Activated CD8-positive, alpha-beta memory T cell treated with anti-CD3 and anti-CD28 coated beads for 1 hour (primary cell): ENCODE measurements around the gene TH.

Source experiments
- DNase-seq, 2 donors: peaks; one replicate each; pipeline ENCODE4 v3.0.0-alpha.2; 2020; ENCODE audit warnings: low read depth in 1 of 2; ENCODE audit errors: extremely low read depth in 1 of 2

The TH gene

DNA sequence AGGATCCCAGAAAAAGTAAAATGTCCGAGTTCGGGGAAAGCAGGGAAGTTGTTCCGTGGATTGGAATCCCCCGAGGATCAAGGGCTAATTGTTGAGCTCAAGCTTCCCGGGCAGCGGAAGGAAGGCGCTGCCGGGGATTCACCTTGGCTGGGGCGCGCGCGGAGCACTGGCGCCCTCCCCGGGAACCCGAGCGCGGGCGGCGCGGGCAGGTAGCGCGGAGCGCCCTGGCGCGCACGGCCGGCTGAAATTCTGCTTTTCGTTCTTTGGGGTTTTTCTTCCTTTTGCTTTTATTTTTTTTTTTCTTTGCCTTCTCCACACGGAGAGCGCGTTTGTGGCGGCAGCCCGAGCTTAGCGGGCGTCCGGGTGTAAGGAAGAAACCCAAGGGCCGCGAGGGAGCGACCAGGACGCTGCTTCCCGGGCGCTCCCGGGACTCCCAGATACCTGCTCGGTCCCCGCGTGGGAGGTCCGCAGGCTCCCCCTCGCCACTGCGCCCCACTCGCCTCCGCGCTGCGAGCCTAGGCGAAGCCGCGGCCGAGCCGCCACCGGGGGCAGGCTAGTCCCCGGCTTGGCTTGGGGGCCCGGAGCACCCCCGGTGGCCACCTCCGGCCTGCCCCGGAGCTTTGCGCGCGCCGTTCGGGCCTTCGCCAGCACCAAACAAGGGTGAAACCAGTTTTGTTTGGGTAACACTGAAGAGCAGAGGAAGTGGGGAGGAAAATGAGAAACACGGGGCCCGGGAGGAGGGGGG is 27.6 kb downstream of the TH start:
- DNase-seq, result no peak

DNA sequence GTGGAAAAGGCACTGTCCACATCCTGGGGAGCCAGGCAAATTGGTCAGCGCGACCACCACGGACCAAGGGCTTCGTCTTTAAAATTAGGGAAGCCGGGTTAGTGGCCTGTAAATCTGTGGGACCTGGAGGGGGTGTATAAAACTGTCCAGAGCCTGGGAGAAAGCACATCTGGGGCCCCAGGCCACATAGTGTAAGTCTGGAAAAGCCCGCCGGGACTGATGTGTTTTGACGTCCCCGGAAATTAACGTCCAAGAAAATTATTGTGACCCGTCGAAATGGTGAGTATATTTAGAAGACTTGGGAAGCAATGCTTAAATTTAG is 28.2 kb downstream of the TH start:
- DNase-seq, result no peak

DNA sequence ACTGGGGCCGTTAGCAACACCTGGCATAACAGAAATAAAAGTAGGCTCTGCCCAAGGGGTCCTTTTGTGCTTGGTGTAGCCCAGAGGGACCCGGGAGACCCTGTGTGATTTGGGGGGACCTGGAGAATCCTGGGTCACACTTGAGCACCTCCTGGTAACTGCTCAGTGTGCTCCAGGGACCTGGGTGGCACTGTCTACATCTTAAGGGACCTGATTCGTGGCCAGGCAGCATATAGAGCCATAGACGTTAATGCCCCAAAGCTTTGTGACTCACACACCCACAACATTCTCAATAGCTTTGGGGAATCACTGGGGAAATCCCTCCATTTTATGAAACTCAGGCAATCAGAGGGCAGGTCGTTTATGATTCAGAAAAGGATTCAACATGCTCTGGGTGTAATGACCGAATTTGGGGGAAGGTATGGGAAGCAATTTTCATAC is 28.8 kb downstream of the TH start:
- DNase-seq, result no peak

DNA sequence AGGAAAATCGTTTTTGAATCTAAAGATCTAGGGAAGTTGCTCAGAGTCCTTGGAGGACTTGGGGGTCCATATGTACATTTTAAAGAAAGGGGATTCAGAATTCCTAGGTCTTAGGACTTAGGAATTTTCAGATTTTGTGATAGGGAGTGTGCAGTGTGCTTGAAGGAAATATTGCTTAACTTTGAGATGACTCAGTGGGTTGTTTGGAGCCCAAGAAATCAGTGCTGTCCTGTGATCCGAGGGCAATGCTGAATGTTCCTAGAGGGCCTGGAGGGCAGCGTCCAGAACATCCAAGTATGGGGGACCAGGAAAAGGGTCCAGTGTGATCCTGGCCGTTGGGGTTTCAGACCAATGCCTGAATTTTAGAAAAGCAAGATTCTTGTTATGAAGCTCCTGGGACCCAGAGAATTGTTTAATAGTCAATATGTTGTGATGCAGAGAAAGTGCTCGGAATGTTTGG is 29.3 kb downstream of the TH start:
- no peak for DNase-seq

DNA sequence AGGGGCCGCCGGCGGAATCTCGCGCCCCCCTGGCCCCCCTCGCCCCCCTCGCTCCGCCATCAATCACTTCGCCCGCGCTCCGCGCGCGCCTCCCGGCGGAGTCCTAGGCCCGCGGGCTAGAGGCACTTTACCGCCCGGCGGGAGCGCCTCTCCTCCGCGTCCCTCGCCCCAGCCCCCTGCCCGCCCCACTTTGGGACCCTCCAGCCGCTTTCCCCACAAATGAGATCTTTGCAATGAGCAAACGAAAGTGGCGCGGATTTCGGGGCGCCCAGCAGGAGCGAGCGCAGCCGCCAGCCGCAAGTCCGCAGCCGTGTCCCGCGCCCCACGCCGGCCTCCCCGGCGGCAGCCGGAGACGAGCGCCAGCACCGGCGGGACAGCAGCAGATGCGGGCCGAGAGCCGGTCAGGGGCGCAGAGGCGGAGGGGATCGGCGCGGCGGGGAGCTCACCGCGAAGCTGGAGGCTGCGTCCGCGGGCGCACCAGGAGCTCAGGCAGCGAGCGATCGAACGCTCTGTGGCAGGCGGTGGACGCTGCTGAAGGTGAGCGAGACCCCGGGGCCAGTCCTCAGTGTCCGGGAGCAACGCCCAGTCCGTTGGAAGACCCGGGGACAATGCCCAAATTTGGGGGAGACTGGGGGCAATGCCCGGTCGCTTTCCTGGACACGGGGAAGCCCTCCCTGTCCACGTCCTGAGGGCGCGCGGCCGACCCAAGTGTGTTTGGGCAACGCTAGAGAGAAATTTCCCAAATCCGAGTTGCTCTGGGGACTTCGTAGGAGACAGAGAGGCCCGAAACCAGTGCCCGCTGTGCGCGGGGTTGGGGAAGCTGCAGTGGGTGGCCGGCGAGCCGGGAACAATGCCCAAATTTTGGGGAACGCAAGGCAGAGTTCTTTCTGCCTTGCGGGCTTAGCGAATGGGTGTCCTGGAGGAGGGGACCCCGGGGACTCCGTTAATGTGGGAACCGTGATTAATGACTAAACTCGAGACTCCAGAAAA is 30.9 kb downstream of the TH start:
- DNase-seq, result no peak

DNA sequence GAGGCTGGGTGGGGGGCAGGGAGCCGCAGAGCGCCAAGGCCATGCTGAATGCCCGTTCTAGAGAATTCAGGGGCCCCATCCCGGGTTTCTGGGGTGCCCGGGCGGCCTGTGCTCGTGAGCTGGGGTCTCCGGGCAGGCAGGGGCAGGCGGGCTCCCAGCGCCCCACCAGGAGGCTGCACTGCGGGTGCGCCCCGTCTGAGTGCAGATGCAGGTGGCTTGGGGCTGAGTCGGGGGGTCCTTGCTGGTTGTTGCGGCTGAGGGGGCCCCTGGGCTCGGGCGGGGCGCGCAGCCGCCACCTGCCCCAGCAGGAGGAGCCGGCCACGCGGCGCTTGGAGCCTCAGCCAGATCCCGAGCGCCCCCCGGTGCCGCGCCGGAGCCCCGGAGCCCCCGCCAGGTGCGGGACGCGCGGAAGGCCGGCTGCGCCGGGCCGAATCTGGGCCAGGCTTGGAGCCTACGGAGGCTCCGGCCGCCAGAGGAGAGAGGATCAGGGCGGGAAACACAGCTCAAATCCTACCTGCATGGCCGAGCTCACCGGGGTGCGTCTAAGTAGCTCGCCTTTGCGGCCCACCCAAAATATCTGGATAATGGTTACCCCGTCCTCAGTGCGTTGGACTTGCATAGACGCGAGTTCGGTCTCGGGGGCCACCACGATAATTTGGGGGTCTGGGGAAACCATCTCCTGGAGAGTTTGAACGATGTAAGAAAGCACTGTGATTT is 31.8 kb downstream of the TH start:
- no peak for DNase-seq

DNA sequence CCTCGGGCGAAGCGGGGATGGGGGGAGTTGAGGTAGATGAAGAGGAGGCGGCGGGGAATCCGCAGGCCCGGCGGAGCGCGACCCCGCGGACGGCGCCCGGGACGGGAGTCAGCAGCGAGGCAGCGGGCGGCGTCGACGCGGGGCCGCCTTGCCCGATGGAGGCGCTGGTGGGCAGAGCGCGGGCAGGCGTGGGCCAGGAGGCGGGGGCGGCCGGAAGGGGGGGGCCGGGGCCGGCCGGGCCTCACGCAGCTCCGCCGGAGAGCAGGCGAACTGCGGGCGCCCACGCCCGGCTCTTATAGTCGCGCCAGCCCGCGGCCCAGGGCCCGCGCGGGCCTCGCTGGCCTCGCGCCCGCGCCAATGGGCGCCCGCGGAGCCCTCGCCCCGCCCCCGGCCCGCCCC is 32.5 kb downstream of the TH start, which contains the start of gene IGF2:
TSS of gene IGF2 (minus strand) at position 267 of the 399 bp plus-strand sequence. CDS start 3,866 bp downstream, outside the sequence.
- DNase-seq, result no peak

DNA sequence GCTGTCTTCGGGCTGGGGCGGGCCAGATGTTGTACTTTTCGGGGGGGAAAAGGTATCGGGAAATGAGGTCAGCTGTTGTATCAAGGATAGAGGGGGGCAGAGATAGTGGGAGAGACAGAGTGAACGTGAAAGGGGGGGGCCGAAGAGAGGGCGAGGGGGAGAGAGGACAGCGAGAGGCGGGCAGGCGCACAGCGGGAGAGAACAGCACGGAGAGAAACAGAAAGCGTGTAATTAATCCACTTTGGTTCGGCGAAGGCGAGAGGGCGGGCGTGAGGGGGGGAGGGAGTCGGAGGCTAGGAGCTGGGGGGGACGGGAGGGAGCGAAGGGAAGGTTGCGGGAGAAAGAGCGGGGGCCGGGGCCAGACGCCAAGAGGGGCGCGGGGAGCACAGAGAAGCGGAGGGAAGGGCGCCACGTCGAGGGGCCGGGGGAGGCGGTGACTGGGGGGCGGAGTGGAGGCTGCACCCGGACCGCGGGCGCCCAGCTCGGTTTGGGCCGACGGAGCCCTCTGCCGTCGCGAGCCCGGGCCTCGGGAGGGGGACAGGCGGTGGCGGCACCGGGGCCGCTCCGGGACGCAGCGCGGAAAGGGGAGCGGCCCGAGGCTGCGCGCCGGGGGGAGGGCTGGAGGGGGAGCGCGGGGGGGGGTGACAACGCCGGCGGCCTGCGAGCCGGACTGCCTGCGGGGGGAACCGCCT is 33.0 kb downstream of the TH start:
- no peak for DNase-seq

DNA sequence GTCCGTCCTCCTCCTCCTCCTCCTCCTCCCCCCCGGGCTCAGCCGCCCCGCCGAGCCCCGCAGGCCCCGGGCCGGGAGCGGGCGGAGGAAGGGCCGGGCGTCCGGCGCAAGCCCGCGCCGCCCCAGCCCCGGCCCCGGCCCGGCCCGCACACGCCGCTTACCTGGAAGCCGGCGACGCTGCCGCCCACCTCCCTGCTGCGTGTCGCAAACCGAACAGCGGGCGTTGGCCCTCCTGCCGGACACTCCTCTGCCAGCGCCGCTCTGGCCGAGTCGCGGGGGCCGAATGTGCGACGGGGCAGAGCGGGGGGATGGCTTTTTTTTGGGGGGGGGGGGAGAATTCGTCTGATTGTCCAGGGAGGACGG is 33.6 kb downstream of the TH start:
- no peak for DNase-seq

DNA sequence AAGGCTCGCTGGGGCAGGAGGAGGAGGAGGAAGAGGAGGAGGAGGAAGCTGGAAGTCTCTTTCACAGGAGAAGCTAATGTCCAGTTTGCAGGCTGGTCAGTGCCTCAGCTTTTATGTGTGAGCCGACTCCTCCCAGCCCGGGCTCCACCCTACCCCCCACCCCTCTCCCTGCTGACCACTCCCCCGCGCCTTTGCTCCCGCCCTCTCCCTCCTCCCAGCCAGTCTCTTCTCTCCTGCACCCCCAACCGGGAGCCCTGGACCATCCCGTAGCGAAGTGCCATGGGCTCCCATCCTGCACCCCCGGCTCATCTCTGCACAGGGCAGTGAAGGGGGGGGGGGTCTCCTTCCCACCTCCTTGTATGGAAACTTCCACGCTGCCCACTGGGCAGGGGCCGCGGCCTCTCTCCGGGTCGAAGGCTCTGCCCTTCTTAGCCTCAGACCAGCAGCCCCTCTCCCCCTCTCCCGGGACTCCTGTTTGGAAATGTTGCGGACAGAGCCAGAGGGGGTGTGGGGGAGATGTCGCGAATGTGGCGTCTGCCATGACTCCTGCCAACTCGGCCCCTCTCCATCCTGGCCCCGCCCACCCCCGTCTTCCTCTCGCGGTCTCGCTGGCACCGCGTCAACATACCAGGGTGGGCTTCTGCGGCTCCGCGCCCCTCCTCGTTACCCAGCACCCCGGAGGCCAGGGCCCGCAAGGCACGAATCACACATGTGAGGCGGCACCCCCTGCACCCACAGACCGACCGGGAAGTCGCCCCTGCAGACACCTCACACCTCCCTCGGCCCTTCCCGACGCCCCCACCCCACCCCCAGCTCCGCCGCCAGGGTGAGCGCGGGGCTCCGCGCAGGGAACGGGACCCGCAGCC is 34.2 kb downstream of the TH start:
- no peak for DNase-seq

DNA sequence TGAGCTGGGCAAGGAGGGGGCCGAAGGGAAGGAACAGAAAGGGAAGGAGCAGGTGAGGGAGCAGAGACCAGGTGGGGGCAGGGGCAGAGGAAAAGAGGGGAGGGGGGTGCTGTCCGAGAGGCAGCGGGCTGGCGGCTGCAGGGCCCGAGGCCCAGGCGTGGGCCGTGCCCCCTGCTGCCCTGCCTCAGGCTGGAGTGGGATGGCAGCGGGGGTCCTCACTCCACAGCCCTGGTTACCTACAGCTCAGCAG is 34.7 kb downstream of the TH start:
- no peak for DNase-seq

DNA sequence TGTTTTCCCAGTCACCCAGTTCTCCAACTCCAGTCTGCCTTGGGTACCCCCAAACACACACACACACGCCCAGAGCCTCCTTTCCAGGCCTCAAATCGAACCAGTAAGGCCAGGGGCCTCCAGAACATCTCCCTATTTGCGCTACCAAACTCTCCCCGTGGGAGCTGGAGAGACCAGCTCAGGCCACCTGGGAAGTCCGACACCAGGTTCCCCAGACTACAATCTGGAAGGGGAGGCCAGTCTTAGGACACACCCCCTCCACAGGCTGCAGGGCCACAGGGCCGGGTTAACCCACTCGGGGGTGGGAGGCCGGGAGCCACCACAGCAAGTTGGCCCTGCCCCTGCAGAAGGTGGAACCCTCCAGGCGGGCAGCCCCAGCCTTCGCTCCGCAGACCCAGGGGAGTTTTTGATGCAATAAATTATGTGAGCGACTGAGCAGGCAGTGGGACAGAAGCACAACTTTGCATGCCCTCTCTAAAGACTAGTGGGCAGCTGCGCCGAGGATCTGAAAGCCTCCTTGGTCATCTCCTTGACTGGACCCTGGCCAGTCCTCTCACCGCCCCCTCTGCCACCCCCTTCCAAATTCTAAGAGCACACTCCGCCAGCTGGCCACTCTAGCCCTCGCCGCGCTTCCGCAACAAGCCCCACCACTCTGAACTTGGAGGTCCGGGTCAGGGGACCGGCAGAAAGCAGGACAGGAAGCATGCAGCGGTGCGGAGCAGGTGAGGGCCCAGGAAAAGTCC is 35.2 kb downstream of the TH start:
- DNase-seq, result no peak

DNA sequence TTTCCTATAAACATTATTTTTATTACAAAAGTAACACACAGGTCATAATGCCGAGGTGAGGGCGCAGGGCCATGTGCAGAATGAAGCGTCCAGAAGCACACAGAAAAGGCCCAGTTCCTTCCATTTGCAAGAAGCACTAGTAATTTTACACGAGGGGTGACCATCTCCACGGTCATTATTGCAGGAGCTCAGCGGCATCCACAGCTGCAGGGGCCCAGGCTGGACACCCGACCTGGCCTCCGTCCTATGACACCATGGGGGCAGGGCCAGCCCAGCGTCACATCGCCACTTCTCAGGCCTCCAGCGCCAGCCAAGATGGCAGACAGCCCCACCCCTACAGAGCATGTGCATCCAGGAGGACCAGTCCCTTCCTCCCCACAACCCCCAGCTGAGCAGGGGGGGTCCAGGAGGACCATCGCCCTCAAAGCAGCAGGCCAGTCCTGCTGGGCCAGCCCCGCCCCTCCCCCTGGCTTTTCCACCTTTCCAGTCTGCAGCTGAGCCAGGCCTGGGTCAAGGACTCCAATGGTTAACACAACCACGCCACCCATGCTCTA is 35.9 kb downstream of the TH start:
- DNase-seq, result no peak

DNA sequence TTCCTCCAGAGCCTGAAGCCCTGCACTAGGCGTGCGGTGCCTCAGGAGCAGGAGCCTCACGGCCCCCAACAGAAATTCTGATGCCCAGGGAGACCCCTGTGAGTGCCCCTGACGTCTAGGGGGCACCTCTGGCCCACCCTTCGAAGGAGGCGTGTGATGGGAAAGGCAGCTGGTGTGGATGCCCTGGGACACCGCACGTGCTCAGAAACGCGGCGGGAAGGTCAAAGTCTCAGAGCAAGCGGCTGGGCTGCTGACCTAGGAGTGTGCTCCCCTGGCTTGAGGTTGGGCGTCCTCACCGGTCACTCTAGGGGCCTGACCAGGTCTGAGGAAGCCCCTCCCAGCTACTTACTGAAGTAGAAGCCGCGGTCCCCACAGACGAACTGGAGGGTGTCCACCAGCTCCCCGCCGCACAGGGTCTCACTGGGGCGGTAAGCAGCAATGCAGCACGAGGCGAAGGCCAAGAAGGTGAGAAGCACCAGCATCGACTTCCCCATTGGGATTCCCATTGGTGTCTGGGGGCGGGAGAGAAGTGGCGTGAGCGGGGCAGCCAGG is 36.5 kb downstream of the TH start:
- no peak for DNase-seq

DNA sequence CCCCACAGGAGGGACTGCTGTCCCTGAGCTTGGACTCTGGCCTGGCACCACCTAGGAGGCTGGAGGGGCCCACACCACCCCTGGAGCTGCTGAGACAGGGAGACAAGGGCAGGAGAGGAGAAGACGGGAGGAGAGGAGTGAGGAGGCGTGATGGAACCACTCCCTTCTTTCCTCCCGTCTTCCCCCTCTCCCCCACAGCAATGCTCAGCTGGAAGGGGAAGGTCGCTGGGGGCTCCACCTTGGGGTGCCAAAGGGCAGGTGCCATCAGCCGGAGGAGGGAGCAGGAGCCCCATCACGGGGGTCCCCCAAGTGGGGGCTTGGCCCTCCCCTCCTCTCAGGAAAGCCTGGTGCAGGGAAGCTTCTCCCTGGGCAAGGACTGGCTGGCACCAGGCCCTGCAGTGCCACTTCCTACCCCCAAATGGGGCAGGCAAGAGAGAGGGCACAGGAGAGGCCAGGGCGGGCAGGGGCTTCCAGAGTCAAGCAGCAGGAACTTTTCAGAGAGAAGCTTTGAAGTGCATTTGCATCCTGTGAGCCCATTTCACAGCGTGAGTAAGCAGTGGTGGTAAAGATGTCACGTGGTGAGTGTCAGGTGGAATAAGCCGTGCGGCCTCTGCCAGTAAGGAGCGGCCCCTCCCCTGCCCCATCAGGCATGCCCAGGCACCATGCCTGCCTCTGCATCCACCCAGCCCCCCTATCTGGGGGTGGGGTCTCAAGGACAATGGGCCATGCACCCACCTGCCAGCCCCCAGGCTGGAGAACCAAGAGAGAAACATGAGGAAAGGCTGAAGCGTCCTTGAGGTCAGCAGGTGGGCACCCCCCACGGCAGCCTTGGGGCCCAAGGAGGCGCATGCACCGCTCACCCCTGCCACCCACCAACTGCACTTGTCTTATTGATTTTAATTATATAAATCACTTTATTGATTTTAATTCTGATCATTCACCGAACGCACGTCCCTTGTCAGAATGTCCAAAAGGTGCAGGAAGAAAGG is 37.3 kb downstream of the TH start:
- DNase-seq, result no peak

DNA sequence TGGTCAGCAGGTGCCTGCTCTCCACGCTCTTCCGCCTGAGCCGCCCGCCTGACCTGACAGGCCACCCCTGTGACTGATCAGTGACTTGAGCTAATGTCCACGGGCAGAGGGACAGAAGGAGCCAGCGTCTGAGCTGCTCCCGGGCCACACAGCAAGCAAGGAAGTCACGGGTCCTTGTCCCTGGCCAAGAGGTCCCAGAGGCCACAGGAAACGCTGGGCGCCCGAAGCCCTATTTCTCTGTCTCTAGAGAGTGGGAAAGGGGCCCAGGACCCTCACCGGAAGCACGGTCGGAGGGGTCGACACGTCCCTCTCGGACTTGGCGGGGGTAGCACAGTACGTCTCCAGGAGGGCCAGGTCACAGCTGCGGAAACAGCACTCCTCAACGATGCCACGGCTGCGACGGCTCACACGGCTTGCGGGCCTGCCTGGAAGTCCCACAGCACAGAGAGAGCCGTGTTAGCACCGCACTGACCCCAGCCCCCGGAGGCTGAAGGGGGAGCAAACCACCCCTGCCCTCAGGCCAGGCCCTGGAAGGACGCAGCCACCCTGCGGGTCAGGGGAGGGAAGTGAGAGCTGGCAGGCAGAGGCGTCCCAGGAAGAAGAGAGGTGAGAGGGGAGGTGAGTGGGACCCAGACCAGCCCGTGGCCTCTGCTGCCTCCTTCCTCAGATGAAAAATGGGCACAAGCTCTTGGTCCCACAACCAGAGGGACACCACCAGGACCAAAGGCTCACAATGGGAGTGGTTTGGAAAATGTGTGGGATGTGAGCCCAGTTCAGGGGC is 38.2 kb downstream of the TH start:
- no peak for DNase-seq

DNA sequence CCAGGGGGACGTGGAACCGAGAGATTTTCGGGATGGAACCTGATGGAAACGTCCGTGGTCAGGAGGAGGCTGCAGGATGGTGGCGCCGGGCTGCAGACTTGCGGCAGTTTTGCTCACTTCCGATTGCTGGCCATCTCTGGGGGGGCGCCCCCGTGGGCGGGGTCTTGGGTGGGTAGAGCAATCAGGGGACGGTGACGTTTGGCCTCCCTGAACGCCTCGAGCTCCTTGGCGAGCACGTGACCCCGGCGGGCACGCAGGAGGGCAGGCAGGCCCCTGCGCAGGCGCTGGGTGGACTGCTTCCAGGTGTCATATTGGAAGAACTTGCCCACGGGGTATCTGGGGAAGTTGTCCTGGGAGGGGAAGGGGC is 38.8 kb downstream of the TH start:
- DNase-seq, result no peak
